GM18498 (cell line): ENCODE data around the gene PTRH1.
"Not testable (repeated sequence)": the region's sequence is repeated elsewhere in the genome, so short reads cannot be mapped to it uniquely, and the experiment has no call there.

Experiments
- ATAC-seq: cut with Tn5 transposase; IDR thresholded peaks from one replicate; pipeline ENCODE4 v1.9.1; 2021; ENCODE audit warnings: mild to moderate bottlenecking, moderate library complexity; ENCODE audit not compliant: unreplicated experiment

PTRH1 gene

GRCh38 chr9:127715470-127716337 is at the start of gene PTRH1, which contains the start of gene TTC16:
TSS of gene PTRH1 (minus strand) at chr9:127715663. CDS start at chr9:127715639, 24 bp downstream.
TSS of gene TTC16 (plus strand) at chr9:127716079. CDS start at chr9:127716146, 67 bp downstream.
- ATAC-seq, result peak; percentile 92

GRCh38 chr9:127763918-127764384 is 48.5 kb upstream of the PTRH1 start:
- ATAC-seq, result no peak

- ATAC-seq, result no peak
Measured at GRCh38 chr9:127762111-127762676, 46.7 kb upstream of the PTRH1 start.

GRCh38 chr9:127761491-127761956 is 46.1 kb upstream of the PTRH1 start:
- no peak for ATAC-seq

GRCh38 chr9:127761061-127761460 is 45.6 kb upstream of the PTRH1 start:
- ATAC-seq, result no peak

GRCh38 chr9:127758843-127759242 is 43.4 kb upstream of the PTRH1 start:
- no peak for ATAC-seq

- not testable (repeated sequence) for ATAC-seq
Measured at GRCh38 chr9:127756776-127757175, 41.3 kb upstream of the PTRH1 start.

GRCh38 chr9:127756233-127756632 is 40.8 kb upstream of the PTRH1 start:
- no peak for ATAC-seq

GRCh38 chr9:127755061-127756060 is 39.9 kb upstream of the PTRH1 start:
- no peak for ATAC-seq

- no peak for ATAC-seq
Measured at GRCh38 chr9:127754099-127755060, 38.9 kb upstream of the PTRH1 start.

- no peak for ATAC-seq
Measured at GRCh38 chr9:127753622-127754021, 38.2 kb upstream of the PTRH1 start.

GRCh38 chr9:127753148-127753547 is 37.7 kb upstream of the PTRH1 start:
- ATAC-seq, result no peak

- ATAC-seq, result no peak
Measured at GRCh38 chr9:127751269-127752054, 36.0 kb upstream of the PTRH1 start.

GRCh38 chr9:127749090-127749787 is 33.8 kb upstream of the PTRH1 start:
- ATAC-seq, result no peak

GRCh38 chr9:127746959-127747569 is 31.6 kb upstream of the PTRH1 start:
- ATAC-seq, result no peak

- no peak for ATAC-seq
Measured at GRCh38 chr9:127744398-127745110, 29.1 kb upstream of the PTRH1 start.

GRCh38 chr9:127742435-127743088 is 27.1 kb upstream of the PTRH1 start:
- no peak for ATAC-seq
